Activated CD4-positive, alpha-beta T cell treated with anti-CD3 and anti-CD28 coated beads for 48 hours (primary cell): ENCODE data around the gene RASGRP2.

Experiments
- DNase-seq: peaks from one replicate; pipeline ENCODE4 v3.0.0-alpha.2; 2020

The RASGRP2 gene

GRCh38 chr11:64736654-64737053, 7.3 kb downstream of the RASGRP2 start:
- DNase-seq, result no peak

GRCh38 chr11:64735725-64736259, 8.2 kb downstream of the RASGRP2 start:
- DNase-seq, result no peak

GRCh38 chr11:64734811-64735724, 8.9 kb downstream of the RASGRP2 start:
- DNase-seq, result no peak

GRCh38 chr11:64731601-64732000, 12.3 kb downstream of the RASGRP2 start:
- no peak for DNase-seq

GRCh38 chr11:64729851-64730382, 14.0 kb downstream of the RASGRP2 start:
- peak; percentile 42 for DNase-seq

- no peak for DNase-seq
These were observed 15.1 kb downstream of the RASGRP2 start for GRCh38 chr11:64728757-64729365.

- no peak for DNase-seq
These were observed 16.9 kb downstream of the RASGRP2 start for GRCh38 chr11:64726867-64727530.

GRCh38 chr11:64726211-64726641, 17.7 kb downstream of the RASGRP2 start:
- no peak for DNase-seq

GRCh38 chr11:64724863-64725532, 18.9 kb downstream of the RASGRP2 start:
- DNase-seq, result no peak

- no peak for DNase-seq
These were observed 19.8 kb downstream of the RASGRP2 start for GRCh38 chr11:64723907-64724862.

GRCh38 chr11:64723117-64723906, 20.6 kb downstream of the RASGRP2 start, which contains the start of gene NRXN2:
Gene NRXN2, minus strand, starts transcription at chr11:64723197. Its CDS starts 9,498 bp downstream, at chr11:64713699.
- DNase-seq, result peak; percentile 91

- no peak for DNase-seq
These were observed 21.5 kb downstream of the RASGRP2 start for GRCh38 chr11:64722141-64723065.

GRCh38 chr11:64721359-64721699, 22.6 kb downstream of the RASGRP2 start:
- no peak for DNase-seq

- no peak for DNase-seq
These were observed 23.1 kb downstream of the RASGRP2 start for GRCh38 chr11:64720640-64721358.

- DNase-seq, result no peak
These were observed 23.8 kb downstream of the RASGRP2 start for GRCh38 chr11:64720167-64720566.

GRCh38 chr11:64719406-64719805, 24.5 kb downstream of the RASGRP2 start:
- DNase-seq, result no peak

GRCh38 chr11:64718780-64719124, 25.2 kb downstream of the RASGRP2 start:
- DNase-seq, result no peak

- DNase-seq, result no peak
These were observed 25.7 kb downstream of the RASGRP2 start for GRCh38 chr11:64718084-64718779.
